CD14-positive monocyte (primary cell): Measurements from ENCODE around the gene B3GNT9. TPM values are rescaled to one million over a fixed set of nuclear protein-coding genes. Genes with fewer than 3 reads are reported as not detected.

Experiments used
- DNase-seq, 3 donors: peaks; one replicate each; pipeline ENCODE4 v3.0.0-alpha.2; 2011 to 2022
- H2AFZ ChIP-seq: 2 replicates; pipeline ENCODE4 v1.6.0; 2012; ENCODE audit warnings: mild to moderate bottlenecking, low read depth, low read length, inconsistent platforms; ENCODE audit not compliant: insufficient read depth, poor library complexity, severe bottlenecking
- H3K27ac ChIP-seq, 2 donors: 1 replicate in 1 of 2; 2 replicates in 1 of 2; pipeline ENCODE4 v1.5.1; 2012 to 2013; ENCODE audit warnings: low read length in 2 of 2, control low read depth in 1 of 2, inconsistent platforms in 1 of 2, low read depth in 1 of 2, mild to moderate bottlenecking in 1 of 2
- H3K27me3 ChIP-seq, 2 donors: one replicate each; pipeline versions ENCODE4 v1.6.0 to v1.6.1; 2011 to 2013; ENCODE audit warnings: low read length in 2 of 2; ENCODE audit not compliant: control insufficient read depth in 2 of 2, insufficient read depth in 2 of 2
- H3K36me3 ChIP-seq, 2 donors: replicated peaks in 1 of 2; 1 replicate in 1 of 2; 2 replicates in 1 of 2; pipeline versions ENCODE4 v1.5.1 to v1.6.1; 2012 to 2013; ENCODE audit warnings: low read length in 2 of 2, control low read depth in 1 of 2, inconsistent platforms in 1 of 2, mild to moderate bottlenecking in 1 of 2; ENCODE audit not compliant: insufficient read depth in 2 of 2, control insufficient read depth in 1 of 2
- H3K4me1 ChIP-seq, 2 donors: 1 replicate in 1 of 2; 2 replicates in 1 of 2; pipeline versions ENCODE4 v1.5.1 to v1.6.1; 2012 to 2013; ENCODE audit warnings: low read length in 2 of 2, control low read depth in 1 of 2, inconsistent platforms in 1 of 2, mild to moderate bottlenecking in 1 of 2, moderate library complexity in 1 of 2; ENCODE audit not compliant: insufficient read depth in 2 of 2, control insufficient read depth in 1 of 2
- H3K4me2 ChIP-seq: replicated peaks from 2 replicates; pipeline ENCODE3; 2012; ENCODE audit warnings: low read length, moderate library complexity, mild to moderate bottlenecking; ENCODE audit not compliant: poor library complexity, severe bottlenecking; ENCODE audit errors: extremely low read depth
- H3K4me3 ChIP-seq, 3 experiments: fragments of 200-600 bp in 1 of 3; sonication (generic) in 1 of 3; replicated peaks in 1 of 3; 1 replicate in 2 of 3; 2 replicates in 1 of 3; pipeline ENCODE4 v1.5.1; 2011 to 2013; ENCODE audit warnings: low read length in 3 of 3, mild to moderate bottlenecking in 3 of 3, control low read depth in 2 of 3, low read depth in 2 of 3, inconsistent platforms in 1 of 3, moderate library complexity in 1 of 3
- H3K79me2 ChIP-seq: 2 replicates; pipeline ENCODE4 v1.6.0; 2012; ENCODE audit warnings: mild to moderate bottlenecking, control low read depth, inconsistent platforms, low read length, moderate library complexity; ENCODE audit not compliant: insufficient read depth
- H3K9ac ChIP-seq: 2 replicates; pipeline ENCODE4 v1.6.0; 2017; ENCODE audit warnings: low read length, mild to moderate bottlenecking; ENCODE audit not compliant: insufficient read depth, poor library complexity, severe bottlenecking
- H3K9me3 ChIP-seq, 2 donors: replicated peaks in 1 of 2; 1 replicate in 1 of 2; 2 replicates in 1 of 2; pipeline versions ENCODE4 v1.5.1 to v1.6.1; 2012 to 2013; ENCODE audit warnings: low read length in 2 of 2, control low read depth in 1 of 2; ENCODE audit not compliant: control insufficient read depth in 1 of 2, insufficient read depth in 1 of 2
- H4K20me1 ChIP-seq: 2 replicates; pipeline ENCODE4 v1.6.0; 2012; ENCODE audit warnings: mild to moderate bottlenecking, low read length, control low read depth, moderate library complexity; ENCODE audit not compliant: insufficient read depth
- H3K27ac Mint-ChIP-seq, 7 donors: one replicate each; pipeline ENCODE4 v1.8.0; 2020; ENCODE audit warnings: mild to moderate bottlenecking in 7 of 7, mixed read lengths in 7 of 7, moderate library complexity in 6 of 7, inconsistent platforms in 2 of 7
- H3K27me3 Mint-ChIP-seq, 3 donors: one replicate each; pipeline ENCODE4 v1.8.0; 2021 to 2022; ENCODE audit warnings: low read depth in 3 of 3, mild to moderate bottlenecking in 3 of 3, mixed read lengths in 3 of 3, moderate library complexity in 3 of 3, inconsistent platforms in 1 of 3
- H3K36me3 Mint-ChIP-seq, 2 donors: one replicate each; pipeline ENCODE4 v1.8.0; 2020; ENCODE audit warnings: mixed read lengths in 2 of 2, inconsistent platforms in 1 of 2, mild to moderate bottlenecking in 1 of 2
- H3K4me1 Mint-ChIP-seq: one replicate; pipeline ENCODE4 v1.8.0; 2020; ENCODE audit warnings: mild to moderate bottlenecking, mixed read lengths
- H3K4me3 Mint-ChIP-seq, 2 donors: one replicate each; pipeline ENCODE4 v1.8.0; 2020; ENCODE audit warnings: mild to moderate bottlenecking in 2 of 2, mixed read lengths in 2 of 2, moderate library complexity in 1 of 2
- H3K9me3 Mint-ChIP-seq, 7 donors: one replicate each; pipeline ENCODE4 v1.8.0; 2020 to 2022; ENCODE audit warnings: mixed read lengths in 7 of 7, mild to moderate bottlenecking in 6 of 7, moderate library complexity in 6 of 7, inconsistent platforms in 2 of 7
- WGBS: methylation state at CpG from one replicate; pipeline ENCODE4 v1.1.5; 2013; ENCODE audit warnings: missing lambda C conversion rate; ENCODE audit not compliant: insufficient coverage; 5-methylcytosine and 5-hydroxymethylcytosine counted together
- intact Hi-C, 2 donors: fragments of 100-400 bp; cut with micrococcal nuclease; formaldehyde crosslinking; loops; one replicate each; pipeline versions ENCODE4 v1.15.0 to v1.15.1; 2023
- polyA plus RNA-seq, 3 donors: library from polyadenylated mRNA; depleted of rRNA in 1 of 3; unstranded in 2 of 3; stranded (reverse) in 1 of 3; fragments of 300-500 nt in 2 of 3; fragments of >200 nt in 1 of 3; fragmentation: Illumina TruSeq in 2 of 3; gene quantifications; 1 replicate in 2 of 3; 2 replicates in 1 of 3; pipeline ENCODE4 v1.2.3, GENCODE V29; 2012 to 2021
- TF ChIP-seq, protein P1 (sequence below): fragments of 200-600 bp; IDR thresholded peaks from one replicate; pipeline ENCODE4 v1.8.0; 2022; ENCODE audit warnings: antibody characterized with exemption, mild to moderate bottlenecking

B3GNT9 gene
- polyA plus RNA-seq, 3 donors: 0.10 to 0.67 (median 0.20) TPM

GRCh38 chr16:67166598-67167168 lies 15.9 kb upstream of the B3GNT9 start:
- intact Hi-C loops: no loop called here

GRCh38 chr16:67166110-67166547 lies 15.3 kb upstream of the B3GNT9 start:
- Histone ChIP-seq H3K27ac (no peak overlapping the region), H3K9ac (no peak overlapping the region), H4K20me1 (peaks cover 51% of the 10 kb centered on the region), H3K9me3 (peaks cover 0 to 37% of the 10 kb centered on the region in 2 donors), H3K4me1 (peaks cover 62 to 66% of the 10 kb centered on the region in 2 donors), H3K79me2 (no peaks in the 10 kb centered on the region), H2AFZ (no peak overlapping the region), H3K4me3 (no peak overlapping the region), H3K4me2 (no peak overlapping the region), H3K36me3 (no peaks in the 10 kb centered on the region), H3K27me3 (peaks cover 49 to 80% of the 10 kb centered on the region in 2 donors)
- Mint-ChIP-seq H3K4me1 (peaks cover 48% of the 10 kb centered on the region), H3K27ac (peak overlapping the region in 1 of 7 donors; percentile 11), H3K36me3 (peaks cover 15 to 18% of the 10 kb centered on the region in 2 donors), H3K27me3 (peaks cover 69 to 92% (median 83%) of the 10 kb centered on the region in 3 donors), H3K4me3 (peak overlapping the region; percentile 9 to 84), H3K9me3 (peaks cover 0 to 29% (median 14%) of the 10 kb centered on the region in 7 donors)
- intact Hi-C loops: no loop called here
- no peak for DNase-seq
- TF ChIP-seq, protein P1, sequence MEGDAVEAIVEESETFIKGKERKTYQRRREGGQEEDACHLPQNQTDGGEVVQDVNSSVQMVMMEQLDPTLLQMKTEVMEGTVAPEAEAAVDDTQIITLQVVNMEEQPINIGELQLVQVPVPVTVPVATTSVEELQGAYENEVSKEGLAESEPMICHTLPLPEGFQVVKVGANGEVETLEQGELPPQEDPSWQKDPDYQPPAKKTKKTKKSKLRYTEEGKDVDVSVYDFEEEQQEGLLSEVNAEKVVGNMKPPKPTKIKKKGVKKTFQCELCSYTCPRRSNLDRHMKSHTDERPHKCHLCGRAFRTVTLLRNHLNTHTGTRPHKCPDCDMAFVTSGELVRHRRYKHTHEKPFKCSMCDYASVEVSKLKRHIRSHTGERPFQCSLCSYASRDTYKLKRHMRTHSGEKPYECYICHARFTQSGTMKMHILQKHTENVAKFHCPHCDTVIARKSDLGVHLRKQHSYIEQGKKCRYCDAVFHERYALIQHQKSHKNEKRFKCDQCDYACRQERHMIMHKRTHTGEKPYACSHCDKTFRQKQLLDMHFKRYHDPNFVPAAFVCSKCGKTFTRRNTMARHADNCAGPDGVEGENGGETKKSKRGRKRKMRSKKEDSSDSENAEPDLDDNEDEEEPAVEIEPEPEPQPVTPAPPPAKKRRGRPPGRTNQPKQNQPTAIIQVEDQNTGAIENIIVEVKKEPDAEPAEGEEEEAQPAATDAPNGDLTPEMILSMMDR: no peak
- WGBS: 40% methylated on average over 4 of the region's 18 CpGs

More at GRCh38 chr16:67166598-67167168, 15.9 kb upstream of the B3GNT9 start:
- peaks cover 45% of the 10 kb centered on the region for H4K20me1 ChIP-seq
- peaks cover 0 to 34% of the 10 kb centered on the region in 2 donors for H3K9me3 ChIP-seq
- no peak overlapping the region for H3K27ac ChIP-seq
- H3K4me1 ChIP-seq: peaks cover 62 to 66% of the 10 kb centered on the region in 2 donors
- no peak overlapping the region for H3K4me2 ChIP-seq
- 71% methylated on average over 5 of the region's 5 CpGs for WGBS
- H3K27ac Mint-ChIP-seq: no peak overlapping the region
- no peak overlapping the region for H3K4me3 ChIP-seq
- H2AFZ ChIP-seq: no peak overlapping the region
- H3K27me3 Mint-ChIP-seq: peaks cover 70 to 92% (median 80%) of the 10 kb centered on the region in 3 donors
- peaks cover 0 to 28% (median 14%) of the 10 kb centered on the region in 7 donors for H3K9me3 Mint-ChIP-seq
- H3K9ac ChIP-seq: no peak overlapping the region
- H3K36me3 ChIP-seq: no peaks in the 10 kb centered on the region
- H3K4me1 Mint-ChIP-seq: peaks cover 49% of the 10 kb centered on the region
- DNase-seq: no peak
- TF ChIP-seq, protein P1: no peak
- no peaks in the 10 kb centered on the region for H3K79me2 ChIP-seq
- H3K4me3 Mint-ChIP-seq: peak overlapping the region in 1 of 2 donors; percentile 84
- peaks cover 19% of the 10 kb centered on the region in 2 donors for H3K36me3 Mint-ChIP-seq
- peaks cover 47 to 75% of the 10 kb centered on the region in 2 donors for H3K27me3 ChIP-seq
